OCI-LY1 (cell line): ENCODE measurements around the gene RAB39A.
"Not testable (repeated sequence)": the region's sequence is repeated elsewhere in the genome, so short reads cannot be mapped to it uniquely, and the experiment has no call there.

Source experiments
- H2AFZ ChIP-seq: fragments of 200-600 bp; sonication (generic), shearing (Covaris generic); 2 replicates; pipeline ENCODE4 v1.6.0; 2014; ENCODE audit warnings: antibody characterized with exemption, mild to moderate bottlenecking, low read length
- H3F3A ChIP-seq: fragments of 200-600 bp; sonication (generic), shearing (Covaris generic); 2 replicates; pipeline ENCODE4 v1.6.0; 2014; ENCODE audit warnings: mild to moderate bottlenecking, antibody characterized with exemption, low read length, moderate library complexity; ENCODE audit not compliant: insufficient read depth
- H3K27ac ChIP-seq: fragments of 200-600 bp; sonication (generic); 2 replicates; pipeline ENCODE4 v1.5.1; 2014; ENCODE audit warnings: low read length, mixed run types, mild to moderate bottlenecking, low read depth; ENCODE audit not compliant: poor library complexity, severe bottlenecking
- H3K27me3 ChIP-seq: fragments of 200-600 bp; sonication (generic); 2 replicates; pipeline ENCODE4 v1.6.0; 2014; ENCODE audit warnings: antibody characterized with exemption, mild to moderate bottlenecking, low read length, moderate library complexity; ENCODE audit not compliant: insufficient read depth
- H3K36me3 ChIP-seq: fragments of 200-600 bp; sonication (generic); 2 replicates; pipeline ENCODE4 v1.6.1; 2014; ENCODE audit warnings: mild to moderate bottlenecking, antibody characterized with exemption, low read length, moderate library complexity, mixed read lengths; ENCODE audit not compliant: insufficient read depth
- H3K4me1 ChIP-seq: fragments of 200-600 bp; sonication (generic); 2 replicates; pipeline ENCODE4 v1.5.1; 2014; ENCODE audit warnings: mild to moderate bottlenecking, low read length, moderate library complexity; ENCODE audit not compliant: insufficient read depth, severe bottlenecking
- H3K4me2 ChIP-seq: fragments of 200-600 bp; sonication (generic), shearing (Covaris generic); 2 replicates; pipeline ENCODE4 v1.6.1; 2014; ENCODE audit warnings: low read length
- H3K4me3 ChIP-seq: fragments of 200-600 bp; sonication (generic); 2 replicates; pipeline ENCODE4 v1.5.1; 2014; ENCODE audit warnings: low read length, low read depth, mild to moderate bottlenecking, mixed read lengths; ENCODE audit not compliant: poor library complexity, severe bottlenecking
- H3K79me2 ChIP-seq: fragments of 200-600 bp; shearing (Covaris generic); 2 replicates; pipeline ENCODE4 v1.6.1; 2016; ENCODE audit warnings: mixed run types, low read length, mixed read lengths; ENCODE audit not compliant: insufficient read depth
- H3K9ac ChIP-seq: fragments of 200-600 bp; sonication (generic), shearing (Covaris generic); 2 replicates; pipeline ENCODE4 v1.6.1; 2014; ENCODE audit warnings: mild to moderate bottlenecking, low read length, mixed read lengths
- H3K9me2 ChIP-seq: fragments of 200-600 bp; sonication (generic), shearing (Covaris generic); 2 replicates; pipeline ENCODE4 v1.6.1; 2014; ENCODE audit warnings: low read depth, mild to moderate bottlenecking, low read length, mixed read lengths
- H3K9me3 ChIP-seq: fragments of 200-600 bp; shearing (Covaris generic); 2 replicates; pipeline ENCODE4 v1.6.1; 2014; ENCODE audit warnings: low read length, mixed read lengths
- H4K20me1 ChIP-seq: fragments of 200-600 bp; sonication (generic), shearing (Covaris generic); 2 replicates; pipeline ENCODE4 v1.6.0; 2016; ENCODE audit warnings: mild to moderate bottlenecking, low read length; ENCODE audit not compliant: insufficient read depth
- CTCF ChIP-seq: fragments of 200-600 bp; sonication (generic), shearing (Covaris generic); IDR thresholded peaks from 2 replicates; pipeline ENCODE4 v1.5.1; 2017; ENCODE audit warnings: mild to moderate bottlenecking, antibody characterized with exemption, low read length, moderate library complexity, mixed read lengths
- EZH2 ChIP-seq: fragments of 200-600 bp; sonication (generic), shearing (Covaris generic); IDR thresholded peaks from 2 replicates; pipeline ENCODE4 v1.8.0; 2017; ENCODE audit warnings: borderline replicate concordance, mixed run types, mild to moderate bottlenecking, antibody characterized with exemption, low read length, moderate library complexity, mixed read lengths

RAB39A gene

GRCh38 chr11:107931206-107931605 lies 3.0 kb downstream of the RAB39A start:
- Histone ChIP-seq H3K9me2 (no peaks in the 10 kb centered on the region), H3K4me1 (peaks cover 20% of the 10 kb centered on the region), H3K4me3 (no peak overlapping the region), H3K9ac (no peak overlapping the region), H2AFZ (no peak overlapping the region), H3K27me3 (no peaks in the 10 kb centered on the region; the same call in 1 of the 2 replicates), H3K79me2 (no peaks in the 10 kb centered on the region), H3K4me2 (no peak overlapping the region), H3K36me3 (no peaks in the 10 kb centered on the region), H4K20me1 (no peaks in the 10 kb centered on the region), H3K27ac (no peak overlapping the region), H3F3A (no peaks in the 10 kb centered on the region), H3K9me3 (no peaks in the 10 kb centered on the region)
- no peak for TF ChIP-seq CTCF
- TF ChIP-seq EZH2 = no peak

- no peaks in the 10 kb centered on the region for H3F3A ChIP-seq
- H3K9me2 ChIP-seq = no peaks in the 10 kb centered on the region
- H3K4me3 ChIP-seq = no peak overlapping the region
- no peaks in the 10 kb centered on the region for H3K36me3 ChIP-seq
- no peaks in the 10 kb centered on the region for H3K9me3 ChIP-seq
- no peaks in the 10 kb centered on the region for H3K4me1 ChIP-seq
- H3K9ac ChIP-seq = no peak overlapping the region
- no peaks in the 10 kb centered on the region for H3K27me3 ChIP-seq
- H3K79me2 ChIP-seq = no peaks in the 10 kb centered on the region
- no peak overlapping the region for H3K4me2 ChIP-seq
- no peak overlapping the region for H2AFZ ChIP-seq
- TF ChIP-seq CTCF (no peak), EZH2 (no peak)
- no peak overlapping the region for H3K27ac ChIP-seq
- H4K20me1 ChIP-seq = no peaks in the 10 kb centered on the region
Observed at GRCh38 chr11:107947904-107948303, 19.7 kb downstream of the RAB39A start.

- not testable (repeated sequence) for H3K4me3 ChIP-seq, H3K27ac ChIP-seq, H3F3A ChIP-seq, H4K20me1 ChIP-seq, H3K36me3 ChIP-seq, H3K27me3 ChIP-seq, H3K9me3 ChIP-seq, H3K4me2 ChIP-seq, H3K4me1 ChIP-seq, H3K79me2 ChIP-seq, H2AFZ ChIP-seq, H3K9ac ChIP-seq, H3K9me2 ChIP-seq
Observed at GRCh38 chr11:107948328-107948727, 20.1 kb downstream of the RAB39A start.

- Histone ChIP-seq H3K36me3 (no peaks in the 10 kb centered on the region), H3K4me3 (no peak overlapping the region), H3K4me2 (no peak overlapping the region), H3K4me1 (no peaks in the 10 kb centered on the region), H2AFZ (no peak overlapping the region), H3K9me2 (no peaks in the 10 kb centered on the region), H3F3A (no peaks in the 10 kb centered on the region), H3K9me3 (no peaks in the 10 kb centered on the region), H3K27me3 (no peaks in the 10 kb centered on the region), H3K27ac (no peak overlapping the region), H4K20me1 (no peaks in the 10 kb centered on the region), H3K9ac (no peak overlapping the region), H3K79me2 (no peaks in the 10 kb centered on the region)
- TF ChIP-seq CTCF = no peak
- TF ChIP-seq EZH2 = no peak
Observed at GRCh38 chr11:107951155-107951554, 22.9 kb downstream of the RAB39A start.
